OCI-LY1 (cell line): ENCODE results near the gene FAM219B.
A peak's percentile ranks its signal among the peaks of the same experiment; 100 is the strongest.

ENCODE experiments used
- H2AFZ ChIP-seq: fragments of 200-600 bp; sonication (generic), shearing (Covaris generic); 2 replicates; pipeline ENCODE4 v1.6.0; 2014; ENCODE audit warnings: antibody characterized with exemption, mild to moderate bottlenecking, low read length
- H3F3A ChIP-seq: fragments of 200-600 bp; sonication (generic), shearing (Covaris generic); 2 replicates; pipeline ENCODE4 v1.6.0; 2014; ENCODE audit warnings: mild to moderate bottlenecking, antibody characterized with exemption, low read length, moderate library complexity; ENCODE audit not compliant: insufficient read depth
- H3K27ac ChIP-seq: fragments of 200-600 bp; sonication (generic); 2 replicates; pipeline ENCODE4 v1.5.1; 2014; ENCODE audit warnings: low read length, mixed run types, mild to moderate bottlenecking, low read depth; ENCODE audit not compliant: poor library complexity, severe bottlenecking
- H3K27me3 ChIP-seq: fragments of 200-600 bp; sonication (generic); 2 replicates; pipeline ENCODE4 v1.6.0; 2014; ENCODE audit warnings: antibody characterized with exemption, mild to moderate bottlenecking, low read length, moderate library complexity; ENCODE audit not compliant: insufficient read depth
- H3K36me3 ChIP-seq: fragments of 200-600 bp; sonication (generic); 2 replicates; pipeline ENCODE4 v1.6.1; 2014; ENCODE audit warnings: mild to moderate bottlenecking, antibody characterized with exemption, low read length, moderate library complexity, mixed read lengths; ENCODE audit not compliant: insufficient read depth
- H3K4me1 ChIP-seq: fragments of 200-600 bp; sonication (generic); 2 replicates; pipeline ENCODE4 v1.5.1; 2014; ENCODE audit warnings: mild to moderate bottlenecking, low read length, moderate library complexity; ENCODE audit not compliant: insufficient read depth, severe bottlenecking
- H3K4me2 ChIP-seq: fragments of 200-600 bp; sonication (generic), shearing (Covaris generic); 2 replicates; pipeline ENCODE4 v1.6.1; 2014; ENCODE audit warnings: low read length
- H3K4me3 ChIP-seq: fragments of 200-600 bp; sonication (generic); 2 replicates; pipeline ENCODE4 v1.5.1; 2014; ENCODE audit warnings: low read length, low read depth, mild to moderate bottlenecking, mixed read lengths; ENCODE audit not compliant: poor library complexity, severe bottlenecking
- H3K79me2 ChIP-seq: fragments of 200-600 bp; shearing (Covaris generic); 2 replicates; pipeline ENCODE4 v1.6.1; 2016; ENCODE audit warnings: mixed run types, low read length, mixed read lengths; ENCODE audit not compliant: insufficient read depth
- H3K9ac ChIP-seq: fragments of 200-600 bp; sonication (generic), shearing (Covaris generic); 2 replicates; pipeline ENCODE4 v1.6.1; 2014; ENCODE audit warnings: mild to moderate bottlenecking, low read length, mixed read lengths
- H3K9me2 ChIP-seq: fragments of 200-600 bp; sonication (generic), shearing (Covaris generic); 2 replicates; pipeline ENCODE4 v1.6.1; 2014; ENCODE audit warnings: low read depth, mild to moderate bottlenecking, low read length, mixed read lengths
- H3K9me3 ChIP-seq: fragments of 200-600 bp; shearing (Covaris generic); 2 replicates; pipeline ENCODE4 v1.6.1; 2014; ENCODE audit warnings: low read length, mixed read lengths
- H4K20me1 ChIP-seq: fragments of 200-600 bp; sonication (generic), shearing (Covaris generic); 2 replicates; pipeline ENCODE4 v1.6.0; 2016; ENCODE audit warnings: mild to moderate bottlenecking, low read length; ENCODE audit not compliant: insufficient read depth
- CTCF ChIP-seq: fragments of 200-600 bp; sonication (generic), shearing (Covaris generic); IDR thresholded peaks from 2 replicates; pipeline ENCODE4 v1.5.1; 2017; ENCODE audit warnings: mild to moderate bottlenecking, antibody characterized with exemption, low read length, moderate library complexity, mixed read lengths
- EZH2 ChIP-seq: fragments of 200-600 bp; sonication (generic), shearing (Covaris generic); IDR thresholded peaks from 2 replicates; pipeline ENCODE4 v1.8.0; 2017; ENCODE audit warnings: borderline replicate concordance, mixed run types, mild to moderate bottlenecking, antibody characterized with exemption, low read length, moderate library complexity, mixed read lengths

The FAM219B gene

GRCh38 chr15:74856537-74856936 lies 50.1 kb downstream of the FAM219B start:
- H3K9ac ChIP-seq, result no peak overlapping the region
- H4K20me1 ChIP-seq, result no peaks in the 10 kb centered on the region
- H3K27me3 ChIP-seq, result no peaks in the 10 kb centered on the region
- H3K9me3 ChIP-seq, result no peaks in the 10 kb centered on the region
- no peaks in the 10 kb centered on the region for H3K9me2 ChIP-seq
- H3K27ac ChIP-seq, result peak overlapping the region; percentile 81
- H3K4me1 ChIP-seq, result peaks cover 36% of the 10 kb centered on the region
- H3K4me2 ChIP-seq, result no peak overlapping the region
- no peak overlapping the region for H3K4me3 ChIP-seq
- peaks cover 25% of the 10 kb centered on the region for H3K36me3 ChIP-seq
- H2AFZ ChIP-seq, result no peak overlapping the region
- TF ChIP-seq EZH2 (no peak), CTCF (no peak)
- no peaks in the 10 kb centered on the region for H3F3A ChIP-seq
- H3K79me2 ChIP-seq, result no peaks in the 10 kb centered on the region

GRCh38 chr15:74855857-74856256 lies 50.8 kb downstream of the FAM219B start:
- no peaks in the 10 kb centered on the region for H3K27me3 ChIP-seq
- H4K20me1 ChIP-seq, result no peaks in the 10 kb centered on the region
- no peaks in the 10 kb centered on the region for H3F3A ChIP-seq
- no peak overlapping the region for H3K4me2 ChIP-seq
- H3K9me3 ChIP-seq, result no peaks in the 10 kb centered on the region
- H3K4me1 ChIP-seq, result peaks cover 36% of the 10 kb centered on the region
- no peak for TF ChIP-seq EZH2
- TF ChIP-seq CTCF, result no peak
- H3K9ac ChIP-seq, result no peak overlapping the region
- no peaks in the 10 kb centered on the region for H3K9me2 ChIP-seq
- peaks cover 32% of the 10 kb centered on the region for H3K36me3 ChIP-seq
- peak overlapping the region; percentile 15 for H3K27ac ChIP-seq
- no peaks in the 10 kb centered on the region for H3K79me2 ChIP-seq
- no peak overlapping the region for H3K4me3 ChIP-seq
- no peak overlapping the region for H2AFZ ChIP-seq

GRCh38 chr15:74854453-74855022 lies 52.1 kb downstream of the FAM219B start:
- Histone ChIP-seq H3K9me3 (no peaks in the 10 kb centered on the region), H3K4me2 (no peak overlapping the region), H3K4me1 (peaks cover 30% of the 10 kb centered on the region), H3K36me3 (peaks cover 45% of the 10 kb centered on the region), H3K79me2 (no peaks in the 10 kb centered on the region), H3F3A (no peaks in the 10 kb centered on the region), H3K4me3 (no peak overlapping the region), H2AFZ (no peak overlapping the region), H3K9me2 (no peaks in the 10 kb centered on the region), H3K9ac (no peak overlapping the region), H3K27ac (no peak overlapping the region), H4K20me1 (no peaks in the 10 kb centered on the region), H3K27me3 (no peaks in the 10 kb centered on the region)
- TF ChIP-seq EZH2 (no peak), CTCF (no peak)
